Ascending aorta (tissue), 2 donors: ENCODE results near the gene TUBA1C. TPM values are rescaled to one million over a fixed set of nuclear protein-coding genes. Genes with fewer than 3 reads are reported as not detected.

Experiments used
- DNase-seq, 2 donors: peaks; one replicate each; pipeline ENCODE4 v3.0.0-alpha.2; 2019; ENCODE audit warnings: low spot score in 2 of 2
- H3K27ac ChIP-seq, 2 donors: fragments of 200-600 bp; sonication (generic); one replicate each; pipeline ENCODE4 v1.5.1; 2016 to 2017; ENCODE audit warnings: mild to moderate bottlenecking in 1 of 2
- H3K27me3 ChIP-seq: fragments of 200-600 bp; sonication (generic); one replicate; pipeline ENCODE4 v1.5.1; 2017
- H3K36me3 ChIP-seq, 2 donors: fragments of 200-600 bp; sonication (generic); one replicate each; pipeline ENCODE4 v1.5.1; 2016
- H3K4me1 ChIP-seq, 2 donors: fragments of 200-600 bp; sonication (generic); one replicate each; pipeline ENCODE4 v1.5.1; 2016 to 2017; ENCODE audit warnings: mild to moderate bottlenecking in 1 of 2
- H3K4me3 ChIP-seq, 2 donors: fragments of 200-600 bp; sonication (generic); one replicate each; pipeline ENCODE4 v1.5.1; 2016 to 2017; ENCODE audit warnings: mild to moderate bottlenecking in 1 of 2
- H3K9me3 ChIP-seq, 2 donors: fragments of 200-600 bp; sonication (generic); one replicate each; pipeline ENCODE4 v1.5.1; 2016
- intact Hi-C: fragments of 100-400 bp; cut with DNase I; formaldehyde crosslinking; loops from one replicate; pipeline ENCODE4 v1.15.1; 2023
- total RNA-seq: library from RNA; depleted of rRNA; stranded (reverse); fragments of >200 nt; gene quantifications from one replicate; pipeline ENCODE4 v1.1.0, GENCODE V29; 2016
- TF ChIP-seq, protein P1 (sequence below), 3 experiments: fragments of 200-600 bp in 2 of 3; fragments of 450-650 bp in 1 of 3; sonication (generic) in 2 of 3; IDR thresholded peaks; one replicate each; pipeline ENCODE4 v1.5.1; 2016 to 2019; ENCODE audit warnings: antibody characterized with exemption in 3 of 3, mild to moderate bottlenecking in 1 of 3, moderate library complexity in 1 of 3

Gene TUBA1C
- total RNA-seq, 1 donor from 2014 or later = 370 TPM

GRCh38 chr12:49259452-49259851, 5.4 kb upstream of the TUBA1C start:
- no peaks in the 10 kb centered on the region for H3K9me3 ChIP-seq
- H3K27ac ChIP-seq = peak overlapping the region; percentile 70 to 72
- intact Hi-C loops = no loop called here
- TF ChIP-seq, protein P1, sequence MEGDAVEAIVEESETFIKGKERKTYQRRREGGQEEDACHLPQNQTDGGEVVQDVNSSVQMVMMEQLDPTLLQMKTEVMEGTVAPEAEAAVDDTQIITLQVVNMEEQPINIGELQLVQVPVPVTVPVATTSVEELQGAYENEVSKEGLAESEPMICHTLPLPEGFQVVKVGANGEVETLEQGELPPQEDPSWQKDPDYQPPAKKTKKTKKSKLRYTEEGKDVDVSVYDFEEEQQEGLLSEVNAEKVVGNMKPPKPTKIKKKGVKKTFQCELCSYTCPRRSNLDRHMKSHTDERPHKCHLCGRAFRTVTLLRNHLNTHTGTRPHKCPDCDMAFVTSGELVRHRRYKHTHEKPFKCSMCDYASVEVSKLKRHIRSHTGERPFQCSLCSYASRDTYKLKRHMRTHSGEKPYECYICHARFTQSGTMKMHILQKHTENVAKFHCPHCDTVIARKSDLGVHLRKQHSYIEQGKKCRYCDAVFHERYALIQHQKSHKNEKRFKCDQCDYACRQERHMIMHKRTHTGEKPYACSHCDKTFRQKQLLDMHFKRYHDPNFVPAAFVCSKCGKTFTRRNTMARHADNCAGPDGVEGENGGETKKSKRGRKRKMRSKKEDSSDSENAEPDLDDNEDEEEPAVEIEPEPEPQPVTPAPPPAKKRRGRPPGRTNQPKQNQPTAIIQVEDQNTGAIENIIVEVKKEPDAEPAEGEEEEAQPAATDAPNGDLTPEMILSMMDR (IDR thresholded peaks at IDR 0.05) = no peak
- no peaks in the 10 kb centered on the region for H3K36me3 ChIP-seq
- H3K4me3 ChIP-seq = no peak overlapping the region
- no peak for DNase-seq
- no peaks in the 10 kb centered on the region for H3K27me3 ChIP-seq
- peaks cover 5 to 11% of the 10 kb centered on the region in 2 donors for H3K4me1 ChIP-seq

- Histone ChIP-seq H3K9me3 (no peaks in the 10 kb centered on the region), H3K36me3 (no peaks in the 10 kb centered on the region), H3K27me3 (no peaks in the 10 kb centered on the region), H3K4me3 (no peak overlapping the region), H3K4me1 (peaks cover 5 to 11% of the 10 kb centered on the region in 2 donors), H3K27ac (peak overlapping the region; percentile 70 to 72)
- no peak for DNase-seq
- intact Hi-C loops = loop anchor here (10.0 kb wide), 1 partner anchor 545 kb away; the partner anchor contains the start of gene CCNT1
- TF ChIP-seq, protein P1 (IDR thresholded peaks at IDR 0.05) = no peak
Observed at GRCh38 chr12:49260166-49260565, 4.7 kb upstream of the TUBA1C start.

DNA sequence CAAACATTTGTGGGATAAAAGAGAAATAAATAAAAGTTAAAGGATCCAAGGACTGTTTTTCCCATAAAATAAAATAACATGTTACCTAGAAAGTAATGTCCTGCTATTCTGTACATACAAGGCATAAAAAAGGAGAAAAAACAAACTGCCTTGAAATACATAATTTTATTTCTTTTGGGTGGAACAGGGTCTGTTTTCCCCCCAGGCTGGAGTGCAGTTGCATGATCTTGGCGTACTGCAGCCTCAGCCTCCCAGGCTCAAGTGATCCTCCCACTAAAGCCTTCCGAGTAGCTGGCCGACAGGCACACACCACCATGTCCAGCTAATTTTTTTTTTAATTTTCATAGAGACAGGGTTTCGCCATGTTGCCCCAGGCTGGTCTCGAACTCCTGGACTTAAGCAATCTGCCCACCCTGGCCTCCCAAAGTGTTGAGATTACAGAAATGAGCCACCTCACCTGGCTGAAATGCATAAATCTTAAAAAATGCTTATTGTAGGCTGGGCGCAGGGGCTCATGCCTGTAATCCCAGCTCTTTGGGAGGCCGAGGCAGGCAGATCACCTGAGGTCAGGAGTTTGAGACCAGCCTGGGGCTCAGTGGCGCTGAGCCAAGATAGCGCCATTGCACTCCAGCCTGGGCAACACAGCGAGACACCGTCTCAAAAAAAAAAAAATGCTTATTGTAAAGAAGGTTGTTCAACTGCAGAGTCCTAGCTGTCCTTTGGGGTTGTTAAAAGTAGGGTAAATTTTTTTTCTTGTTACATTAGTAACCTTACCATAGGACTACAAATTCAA, 4.1 kb upstream of the TUBA1C start:
- intact Hi-C loops = loop anchor here (10.0 kb wide), 1 partner anchor 546 kb away; the partner anchor contains the start of gene CCNT1

GRCh38 chr12:49261721-49262120, 3.2 kb upstream of the TUBA1C start:
- intact Hi-C loops = loop anchor here (10.0 kb wide), 1 partner anchor 547 kb away; the partner anchor contains the start of gene CCNT1
- H3K36me3 ChIP-seq = no peaks in the 10 kb centered on the region
- TF ChIP-seq, protein P1 (IDR thresholded peaks at IDR 0.05) = no peak

More for the DNA sequence above, 4.1 kb upstream of the TUBA1C start:
- peak overlapping the region; percentile 70 to 72 for H3K27ac ChIP-seq
- H3K9me3 ChIP-seq = no peaks in the 10 kb centered on the region
- TF ChIP-seq, protein P1 (IDR thresholded peaks at IDR 0.05) = no peak
- H3K4me3 ChIP-seq = no peak overlapping the region
- no peaks in the 10 kb centered on the region for H3K27me3 ChIP-seq
- no peak for DNase-seq
- peaks cover 5 to 12% of the 10 kb centered on the region in 2 donors for H3K4me1 ChIP-seq
- H3K36me3 ChIP-seq = no peaks in the 10 kb centered on the region

DNA sequence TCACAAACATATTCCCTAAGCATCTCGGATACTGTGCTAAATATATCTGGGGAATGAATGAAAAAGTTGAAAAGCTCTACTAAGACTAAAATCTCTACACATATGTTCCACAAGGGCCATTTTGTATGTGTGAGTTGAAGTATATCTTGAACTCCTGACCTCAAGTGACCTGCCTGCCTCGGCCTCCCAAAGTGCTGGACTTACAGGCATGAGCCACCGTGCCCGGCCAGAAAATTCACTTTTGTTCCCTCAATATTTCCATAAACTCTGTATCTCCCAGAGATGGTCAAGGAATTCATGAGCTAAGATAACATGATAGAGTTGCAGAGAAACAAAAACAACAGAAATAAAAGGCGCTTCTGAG, 1.5 kb upstream of the TUBA1C start:
- TF ChIP-seq, protein P1 (IDR thresholded peaks at IDR 0.05) = no peak
- Histone ChIP-seq H3K4me3 (peak overlapping the region in 1 of 2 donors; percentile 85), H3K9me3 (no peaks in the 10 kb centered on the region), H3K27ac (peak overlapping the region in 1 of 2 donors; percentile 14), H3K4me1 (peaks cover 5 to 35% of the 10 kb centered on the region in 2 donors), H3K27me3 (no peaks in the 10 kb centered on the region), H3K36me3 (no peaks in the 10 kb centered on the region)
- no peak for DNase-seq
- intact Hi-C loops = loop anchor here (10.0 kb wide), 1 partner anchor 549 kb away; the partner anchor contains the start of gene CCNT1

More at GRCh38 chr12:49261721-49262120, 3.2 kb upstream of the TUBA1C start:
- Histone ChIP-seq H3K9me3 (no peaks in the 10 kb centered on the region), H3K4me1 (peaks cover 5 to 20% of the 10 kb centered on the region in 2 donors), H3K4me3 (no peak overlapping the region), H3K27ac (no peak overlapping the region), H3K27me3 (no peaks in the 10 kb centered on the region)
- DNase-seq = no peak
